Activated CD4-positive, CD25-positive, alpha-beta regulatory T cell treated with anti-CD3 and anti-CD28 coated beads, Interleukin-2, amount 50 U/mL, for 16 hours (primary cell): ENCODE results near the gene RTN4RL2.
A peak's percentile ranks its signal among the peaks of the same experiment; 100 is the strongest.

Experiments
- DNase-seq: peaks from one replicate; pipeline ENCODE4 v3.0.0-alpha.2; 2020; ENCODE audit warnings: low read depth, low spot score

Gene RTN4RL2

DNA sequence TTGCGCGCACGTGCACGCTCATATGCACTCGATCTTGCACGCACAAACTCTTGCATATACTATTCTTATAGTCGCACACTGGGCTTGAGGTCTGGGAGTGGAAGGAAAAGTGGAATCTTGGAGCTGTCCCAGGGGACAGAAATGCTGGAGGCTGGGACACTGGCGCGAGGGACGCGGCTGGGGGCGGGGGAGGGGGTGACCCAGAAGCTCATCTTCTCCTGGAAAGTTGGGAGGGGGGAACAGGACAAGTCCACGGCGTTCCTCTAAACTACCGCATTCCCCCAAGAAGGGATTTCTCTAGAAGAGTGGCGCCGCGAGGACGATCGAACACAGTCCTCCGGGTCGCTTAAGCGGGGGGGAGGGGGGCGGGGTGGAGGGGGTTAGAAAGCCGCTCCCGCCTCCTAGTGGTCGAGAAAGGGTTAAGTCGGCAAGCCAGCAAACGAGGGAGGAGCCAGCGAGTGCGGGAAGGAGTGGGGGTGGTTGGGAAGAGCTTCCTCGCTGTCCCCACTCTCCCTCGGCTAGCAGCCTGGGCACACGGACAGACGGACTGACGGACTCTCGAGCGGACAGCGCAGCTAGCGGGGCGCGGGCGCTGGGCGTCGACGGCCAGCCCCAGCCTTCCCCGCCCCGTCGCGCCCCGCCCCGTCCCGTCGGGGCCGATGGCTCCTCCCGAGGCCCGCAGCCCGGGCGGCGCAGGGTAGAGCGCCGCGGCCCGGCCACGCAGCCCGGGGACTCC, at the start of gene RTN4RL2:
RTN4RL2 (plus strand) TSS at position 507 of the 736 bp plus-strand sequence. CDS start 338 bp downstream, outside the sequence.
- no peak for DNase-seq

DNA sequence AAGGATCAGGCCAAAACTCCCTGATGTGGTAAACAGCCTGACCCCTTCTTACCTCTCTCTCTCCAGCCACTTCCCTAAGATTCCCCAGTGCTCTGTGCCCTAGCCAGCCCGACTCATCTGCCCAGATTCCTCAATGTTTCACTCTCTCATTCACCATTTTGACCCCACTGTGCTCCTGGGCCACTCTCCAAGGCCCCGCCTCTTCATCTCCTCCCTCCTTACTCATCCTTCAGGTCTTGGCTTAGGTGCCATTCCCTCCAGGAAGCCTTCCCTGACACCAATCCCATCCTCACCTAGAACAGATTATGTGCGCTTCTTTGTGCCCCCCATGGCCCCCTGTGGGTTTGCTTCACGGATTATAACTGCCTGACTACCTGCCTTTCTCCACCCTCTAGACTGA, 46.6 kb upstream of the RTN4RL2 start:
- no peak for DNase-seq

GRCh38 chr11:57414612-57415212, 45.6 kb upstream of the RTN4RL2 start:
- no peak for DNase-seq

DNA sequence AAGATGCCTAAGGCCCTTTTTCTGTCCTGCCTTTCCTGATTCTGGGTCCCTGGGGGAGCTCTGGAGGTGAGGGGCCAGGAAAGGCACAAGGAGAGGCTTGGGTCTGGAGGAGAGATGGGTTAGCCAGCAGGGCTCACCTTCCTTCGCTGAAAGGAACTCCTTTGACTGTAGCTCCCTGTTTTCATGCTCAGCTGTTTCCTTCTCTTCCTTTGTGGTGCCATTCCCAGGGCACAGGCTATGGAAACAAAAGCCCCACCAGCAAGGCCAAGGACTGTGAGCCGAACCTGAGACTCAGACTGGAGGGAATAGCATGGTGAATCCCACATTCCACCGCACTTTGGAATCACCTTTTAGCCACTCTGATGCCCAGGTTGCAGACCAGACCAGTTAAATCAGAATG, 43.9 kb upstream of the RTN4RL2 start:
- DNase-seq = no peak

GRCh38 chr11:57417056-57417455, 43.3 kb upstream of the RTN4RL2 start:
- no peak for DNase-seq

DNA sequence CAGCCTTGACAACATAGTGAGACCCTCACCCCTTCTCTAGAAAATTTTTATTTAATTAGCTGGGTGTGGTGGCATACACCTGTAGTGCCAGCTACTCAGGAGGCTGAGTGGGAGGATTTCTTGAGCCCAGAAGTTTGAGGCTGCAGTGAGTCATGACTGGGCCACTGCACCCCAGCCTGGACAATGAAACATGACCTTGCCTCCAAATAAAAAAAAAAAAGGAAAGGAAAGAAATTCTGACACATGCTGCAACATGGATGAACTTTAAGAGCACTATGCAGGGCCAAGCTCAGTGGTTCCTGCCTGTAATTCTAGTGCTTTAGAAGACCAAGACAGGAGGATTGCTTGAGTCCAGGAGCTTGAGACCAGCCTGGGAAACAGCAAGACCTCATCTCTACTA, 42.2 kb upstream of the RTN4RL2 start:
- DNase-seq = no peak

- no peak for DNase-seq
Measured at GRCh38 chr11:57419146-57419545, 41.2 kb upstream of the RTN4RL2 start.

DNA sequence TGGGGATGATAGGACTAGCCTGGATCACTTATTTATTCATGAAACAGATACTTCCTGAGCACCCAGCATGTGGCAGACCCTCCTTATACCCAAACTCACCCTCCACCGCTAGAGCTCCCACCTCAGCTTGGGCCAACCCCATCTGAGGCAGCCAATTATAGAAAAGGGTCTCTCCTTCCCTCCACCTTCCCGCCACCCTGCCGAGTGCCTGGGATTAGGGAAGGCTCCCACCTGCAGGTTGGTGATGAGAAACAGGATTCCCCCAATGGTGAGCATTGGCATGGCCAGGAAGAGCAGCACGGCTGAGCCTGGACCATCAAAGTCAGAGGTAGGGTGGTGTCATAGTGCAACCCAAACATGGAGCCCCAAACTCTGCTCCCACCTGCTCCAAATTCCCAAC, 39.3 kb upstream of the RTN4RL2 start:
- DNase-seq = no peak

DNA sequence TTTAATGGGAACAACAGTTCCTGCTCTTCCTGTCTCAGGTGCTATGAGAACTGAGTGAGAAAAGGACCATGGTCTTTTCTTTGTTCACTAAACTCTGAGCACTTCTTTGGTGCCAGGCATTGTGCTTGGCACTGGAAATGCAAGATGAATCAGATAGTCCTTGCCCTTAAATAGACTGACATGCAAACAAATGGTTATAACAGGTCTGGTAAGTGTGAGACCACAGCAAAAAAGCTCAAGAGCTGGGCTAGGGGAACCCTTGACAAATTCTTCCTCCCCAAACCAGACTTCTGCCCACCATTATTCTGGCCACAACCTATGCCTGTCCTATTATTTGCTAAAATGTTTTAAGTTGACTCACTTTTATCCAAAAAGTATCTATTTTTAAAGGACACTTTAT, 38.5 kb upstream of the RTN4RL2 start:
- DNase-seq = no peak

- no peak for DNase-seq
Measured at GRCh38 chr11:57422669-57423068, 37.7 kb upstream of the RTN4RL2 start.

DNA sequence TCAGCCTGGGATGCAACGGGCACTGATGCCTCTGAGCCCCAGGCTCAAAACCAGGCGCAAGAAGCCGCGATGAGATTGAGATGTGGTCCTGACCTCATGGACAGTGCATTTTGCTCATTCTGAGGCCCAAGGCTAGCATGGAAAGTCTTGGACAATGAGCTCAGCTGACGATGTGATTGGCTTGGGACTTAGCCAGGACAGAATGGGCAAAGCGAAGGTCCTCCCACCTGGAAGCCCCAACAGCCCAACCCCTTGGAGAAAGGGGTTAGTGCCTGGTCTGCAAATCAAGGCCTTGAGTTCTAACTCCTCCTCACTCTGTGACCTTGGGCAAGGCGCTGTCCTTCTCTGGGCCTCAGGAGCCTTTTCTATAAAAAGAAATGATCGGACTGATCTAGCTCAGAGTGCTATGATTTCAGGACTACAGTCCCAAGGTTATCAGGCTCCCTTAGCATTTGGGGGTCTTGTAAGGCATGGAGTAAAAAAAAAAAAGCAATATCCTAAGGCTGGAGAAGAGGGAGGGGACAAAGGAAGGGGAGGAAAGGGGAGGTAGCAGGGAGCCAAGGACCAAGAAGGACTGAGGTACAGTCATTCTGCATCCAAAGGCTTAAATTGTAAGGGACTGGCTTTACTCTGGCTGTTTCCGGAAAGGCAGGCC, 36.1 kb upstream of the RTN4RL2 start:
- no peak for DNase-seq

DNA sequence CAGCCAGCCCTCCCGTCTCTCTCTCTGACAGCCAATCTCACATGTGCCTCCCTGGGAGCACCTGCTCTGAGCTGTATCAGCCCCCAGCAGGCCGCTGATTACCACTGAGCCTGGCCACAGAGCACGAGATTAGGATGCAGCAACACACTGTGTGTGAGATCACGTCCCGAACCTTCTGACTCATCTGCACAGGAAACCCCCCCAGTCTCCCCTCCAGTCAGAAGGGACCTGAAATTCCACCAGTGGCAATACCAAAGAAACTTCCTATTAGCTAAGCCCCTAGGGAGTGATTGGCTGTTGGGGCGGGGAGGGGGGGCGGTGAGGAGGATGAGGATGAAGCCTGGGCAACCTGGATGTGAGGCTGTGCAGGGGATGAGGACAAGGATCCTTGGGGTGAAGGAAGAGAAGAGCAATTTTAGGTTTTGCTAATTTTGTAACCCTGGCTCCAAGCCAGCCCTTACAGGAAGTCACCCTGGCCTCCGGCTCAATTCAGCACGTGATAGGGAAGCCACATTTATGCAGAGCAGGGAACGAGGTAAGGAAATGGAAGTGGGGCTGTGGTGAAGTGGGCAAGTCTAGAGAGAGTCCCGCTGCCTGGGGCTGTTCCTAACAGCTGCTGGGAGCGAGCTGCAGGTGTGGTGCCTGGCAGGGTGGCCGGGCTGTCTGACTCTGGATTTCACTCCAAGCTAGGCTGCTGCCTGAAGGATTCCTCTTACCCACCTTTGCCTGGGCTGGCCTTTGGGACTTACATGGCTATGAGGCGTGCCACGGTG, 35.4 kb upstream of the RTN4RL2 start:
- DNase-seq = peak; percentile 69

DNA sequence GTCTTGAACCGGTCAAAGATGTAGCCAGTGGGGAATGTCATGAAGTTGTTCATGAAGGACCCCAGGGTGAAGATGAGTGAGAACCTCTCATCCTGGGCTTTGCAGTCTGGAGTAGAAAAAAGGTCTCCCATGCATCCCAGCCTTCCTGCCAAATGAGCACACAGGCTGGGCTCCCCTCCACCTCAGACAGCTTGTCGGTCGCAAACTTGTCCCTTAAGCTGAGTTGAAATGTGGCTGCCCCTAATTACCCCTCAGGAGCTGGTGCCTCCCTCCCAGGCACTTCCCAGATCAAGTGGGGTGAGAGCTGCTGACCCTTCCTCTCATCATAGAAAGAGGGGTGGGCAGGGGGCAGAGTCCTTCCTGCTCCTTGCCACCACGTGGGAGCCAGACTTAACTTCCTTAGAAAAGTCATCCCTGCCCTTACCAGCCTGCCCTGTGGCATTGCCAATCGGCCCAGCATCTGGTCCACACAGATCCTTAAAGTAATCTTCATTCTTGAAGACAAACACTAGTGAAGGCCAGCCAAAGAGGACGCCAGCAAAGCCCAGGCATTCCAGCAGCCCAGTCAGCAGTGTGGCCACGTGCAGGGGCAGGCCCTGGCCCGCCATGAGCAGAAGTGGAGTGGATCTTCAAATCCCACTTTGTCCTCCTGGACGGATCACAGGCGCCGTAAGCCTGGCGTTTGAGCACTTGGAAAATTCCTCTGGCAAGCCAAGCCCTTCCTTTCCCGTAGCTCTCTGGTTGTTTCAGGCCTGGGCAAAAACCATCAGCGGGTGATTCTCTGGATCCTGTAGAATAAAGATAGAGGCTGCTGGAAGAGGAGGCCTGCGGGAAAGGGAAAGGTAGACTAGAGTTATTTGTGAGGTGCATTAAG, 34.5 kb upstream of the RTN4RL2 start:
- DNase-seq = no peak

DNA sequence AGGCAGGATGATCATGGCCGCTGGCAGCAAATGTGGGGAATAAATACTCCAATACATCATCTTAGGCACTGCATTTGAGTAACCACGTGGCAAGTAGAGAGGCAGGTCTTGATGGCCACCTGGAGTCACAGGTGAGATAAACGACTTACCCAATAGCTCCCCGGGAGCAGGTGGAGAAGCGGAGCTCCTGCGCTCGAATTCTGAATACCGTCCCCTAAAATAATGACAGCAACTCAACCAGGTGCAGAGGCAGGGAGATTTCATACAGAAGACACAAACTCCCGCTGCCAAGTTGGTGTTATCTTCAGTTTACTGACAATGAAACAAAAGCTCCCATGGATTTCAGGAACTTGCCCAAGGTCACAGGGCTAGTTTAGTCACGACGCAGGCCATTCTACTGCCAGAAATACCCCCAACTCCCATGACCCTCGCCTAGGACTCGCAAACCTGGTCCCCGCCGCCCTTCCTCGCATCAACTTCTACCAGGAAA, 33.8 kb upstream of the RTN4RL2 start:
- DNase-seq = no peak

DNA sequence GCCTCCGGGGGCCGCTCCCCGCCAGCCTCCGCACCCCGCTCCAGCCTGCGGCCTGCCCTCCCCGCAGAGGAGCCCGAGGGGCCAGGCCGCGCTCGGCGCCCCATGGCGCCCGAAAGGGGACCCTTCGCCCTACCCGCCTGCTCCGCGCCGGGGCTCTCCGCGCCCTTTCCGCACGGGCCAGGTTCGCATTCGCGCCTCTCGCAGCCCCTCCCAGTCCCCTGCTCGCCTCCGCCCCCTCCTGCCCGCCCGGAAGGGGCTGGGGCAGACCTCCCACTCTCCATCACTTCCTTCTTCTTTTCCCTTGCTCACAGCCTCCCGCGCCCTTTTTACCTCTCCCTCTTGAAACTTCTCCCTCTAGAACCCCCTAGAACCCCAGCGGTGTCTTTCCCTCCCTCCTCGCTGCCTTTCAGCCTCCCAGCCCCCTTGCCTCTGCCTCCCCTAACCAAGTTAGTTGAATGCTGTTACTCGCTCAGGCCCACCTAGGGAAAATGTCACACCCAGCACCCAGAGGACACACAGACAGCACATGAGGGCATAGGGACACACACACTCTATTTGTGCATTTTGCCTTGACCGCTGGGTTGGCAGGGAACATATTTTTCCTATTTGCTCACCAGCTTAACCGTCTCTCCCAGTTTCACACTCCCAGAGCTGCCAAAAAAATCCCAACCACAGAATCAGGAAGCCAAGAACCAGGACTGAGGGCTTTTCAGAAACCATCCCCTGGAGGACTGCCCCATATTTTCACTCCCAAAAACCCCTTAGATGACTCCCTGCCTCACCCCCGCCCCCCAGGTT, 33.2 kb upstream of the RTN4RL2 start, which contains the start of gene SLC43A3:
SLC43A3 (minus strand) TSS at position 193 of the 798 bp plus-strand sequence. CDS start 949 bp downstream, outside the sequence.
- DNase-seq = peak; percentile 48

GRCh38 chr11:57427727-57428082, 32.6 kb upstream of the RTN4RL2 start:
- no peak for DNase-seq

GRCh38 chr11:57428643-57429042, 31.7 kb upstream of the RTN4RL2 start:
- no peak for DNase-seq

DNA sequence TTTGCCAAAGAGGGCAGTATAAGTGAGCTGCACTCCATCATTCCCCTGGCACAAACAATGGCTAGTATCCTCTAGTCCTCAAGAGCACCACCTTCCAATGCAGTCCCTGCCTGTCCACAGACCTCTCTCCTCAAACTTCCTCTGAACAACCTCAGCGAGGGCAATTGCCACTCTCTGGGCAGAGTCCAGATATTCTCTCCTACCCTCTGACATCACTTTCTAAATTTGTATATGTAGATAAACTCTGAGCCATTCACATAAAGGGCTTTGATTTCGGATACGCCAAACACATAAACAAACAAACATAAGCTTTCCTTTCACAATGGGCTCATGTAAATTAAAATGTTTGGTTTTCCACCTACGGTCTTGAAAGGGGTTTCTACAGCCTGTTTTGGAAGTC, 30.4 kb upstream of the RTN4RL2 start:
- no peak for DNase-seq

- DNase-seq = no peak
Measured at GRCh38 chr11:57430952-57431351, 29.4 kb upstream of the RTN4RL2 start.

GRCh38 chr11:57432149-57432561, 28.2 kb upstream of the RTN4RL2 start:
- no peak for DNase-seq
